ENCODE data around the gene ZC3H11A. TPM values are rescaled to one million over a fixed set of nuclear protein-coding genes. Genes with fewer than 3 reads are reported as not detected.
"Not testable (repeated sequence)": the region's sequence is repeated elsewhere in the genome, so short reads cannot be mapped to it uniquely, and the experiment has no call there.

ZC3H11A gene
- total RNA-seq, 4 donors from 2014 or later, result 97.8 to 132 (median 107) TPM

GRCh38 chr1:203826175-203826574, 30.8 kb downstream of the ZC3H11A start:
- DNase-seq (ENCODE audit: low spot score in 2 of 2), result no peak
- WGBS, 2 donors, result 87 to 91% methylated on average over 2 of the region's 2 CpGs
- no peak for TF ChIP-seq POLR2A (IDR thresholded peaks at IDR 0.05)
- no peak for TF ChIP-seq CTCF (IDR thresholded peaks at IDR 0.05)
- H3K4me3 ChIP-seq (ENCODE audit: low read depth, poor library complexity, severe bottlenecking), result no peak overlapping the region
- intact Hi-C loops (cut with DNase I; ENCODE audit: low total_unique reads), result no loop called here

GRCh38 chr1:203828002-203828401, 32.6 kb downstream of the ZC3H11A start:
- WGBS, 2 donors, result 87 to 88% methylated on average over 5 of the region's 5 CpGs
- no peak overlapping the region for H3K4me3 ChIP-seq (ENCODE audit: low read depth, poor library complexity, severe bottlenecking)
- no peak for DNase-seq (ENCODE audit: low spot score in 2 of 2)
- intact Hi-C loops (cut with DNase I; ENCODE audit: low total_unique reads), result no loop called here
- no peak for TF ChIP-seq POLR2A (IDR thresholded peaks at IDR 0.05)
- TF ChIP-seq CTCF (IDR thresholded peaks at IDR 0.05), result no peak

- no peak for TF ChIP-seq CTCF (IDR thresholded peaks at IDR 0.05)
- no peak for TF ChIP-seq POLR2A (IDR thresholded peaks at IDR 0.05)
- no peak overlapping the region for H3K4me3 ChIP-seq (ENCODE audit: low read depth, poor library complexity, severe bottlenecking)
- 37 to 60% methylated on average over 1 of the region's 1 CpG for WGBS, 2 donors
- intact Hi-C loops (cut with DNase I; ENCODE audit: low total_unique reads), result no loop called here
- no peak for DNase-seq (ENCODE audit: low spot score in 2 of 2)
Measured at GRCh38 chr1:203828503-203828902, 33.1 kb downstream of the ZC3H11A start.

GRCh38 chr1:203829247-203829646, 33.8 kb downstream of the ZC3H11A start:
- intact Hi-C loops (cut with DNase I; ENCODE audit: low total_unique reads); DNase-seq (ENCODE audit: low spot score in 2 of 2); H3K4me3 ChIP-seq (ENCODE audit: low read depth, poor library complexity, severe bottlenecking): not testable (repeated sequence)
- 66 to 68% methylated on average over 5 of the region's 5 CpGs for WGBS, 2 donors

- 96 to 97% methylated on average over 3 of the region's 3 CpGs for WGBS, 2 donors
- H3K4me3 ChIP-seq (ENCODE audit: low read depth, poor library complexity, severe bottlenecking), result no peak overlapping the region
- no peak for DNase-seq (ENCODE audit: low spot score in 2 of 2)
- intact Hi-C loops (cut with DNase I; ENCODE audit: low total_unique reads), result no loop called here
- TF ChIP-seq CTCF (IDR thresholded peaks at IDR 0.05) (no peak), POLR2A (IDR thresholded peaks at IDR 0.05) (no peak)
Measured at GRCh38 chr1:203835476-203835875, 40.1 kb downstream of the ZC3H11A start.

- intact Hi-C loops (cut with DNase I; ENCODE audit: low total_unique reads), result no loop called here
- no peak for TF ChIP-seq CTCF (IDR thresholded peaks at IDR 0.05)
- no peak for TF ChIP-seq POLR2A (IDR thresholded peaks at IDR 0.05)
Measured at GRCh38 chr1:203839081-203839480, 43.7 kb downstream of the ZC3H11A start.

More at GRCh38 chr1:203839081-203839480, 43.7 kb downstream of the ZC3H11A start:
- 50 to 58% methylated on average over 5 of the region's 5 CpGs for WGBS, 2 donors
- DNase-seq (ENCODE audit: low spot score in 2 of 2), result no peak
- no peak overlapping the region for H3K4me3 ChIP-seq (ENCODE audit: low read depth, poor library complexity, severe bottlenecking)
